HG02678 (cell line): ENCODE measurements around the gene LRRC4.

ENCODE experiments used
- ATAC-seq: cut with Tn5 transposase; IDR thresholded peaks from one replicate; pipeline ENCODE4 v1.9.1; 2021; ENCODE audit warnings: mild to moderate bottlenecking, moderate library complexity; ENCODE audit not compliant: unreplicated experiment

Gene LRRC4

GRCh38 chr7:128059143-128059988 is 28.1 kb upstream of the LRRC4 start:
- ATAC-seq, result no peak

DNA sequence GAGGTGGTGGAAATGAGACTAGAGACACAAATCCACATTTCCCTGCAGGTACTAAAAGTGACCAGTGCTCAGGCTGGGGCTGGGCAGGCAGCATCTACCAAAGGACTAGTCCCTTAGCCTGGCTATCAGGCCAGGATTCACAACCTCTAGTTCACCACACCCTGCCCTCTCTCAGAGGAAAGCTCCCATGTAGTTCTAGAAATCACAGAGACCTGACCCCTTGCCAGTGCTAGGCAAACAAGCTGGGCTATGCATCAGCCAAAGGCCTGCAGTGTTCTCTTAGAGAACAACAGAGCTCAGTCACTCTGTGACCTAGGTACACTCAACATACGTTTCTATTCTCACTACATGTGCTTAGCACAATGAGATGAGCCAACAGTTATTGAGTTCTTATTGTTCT is 26.7 kb upstream of the LRRC4 start:
- ATAC-seq, result no peak

DNA sequence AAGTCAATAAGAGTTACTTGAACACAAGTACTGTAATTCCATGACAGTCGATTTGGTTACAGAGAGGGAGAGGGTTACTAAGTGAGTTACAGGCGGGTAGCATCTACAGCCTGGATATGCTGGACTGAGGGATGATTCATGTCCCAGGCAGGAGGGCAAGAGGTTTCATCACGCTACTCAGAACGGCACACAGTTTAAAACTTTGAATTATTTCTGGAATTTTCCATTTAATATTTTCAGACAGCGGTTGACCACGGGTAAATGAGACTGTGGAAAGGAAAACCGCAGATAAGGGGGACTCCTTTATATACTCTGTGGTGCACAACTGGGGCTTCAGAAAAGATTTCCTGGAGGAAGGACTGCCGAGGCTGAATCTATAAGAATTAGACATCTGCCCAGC is 25.7 kb upstream of the LRRC4 start:
- no peak for ATAC-seq

DNA sequence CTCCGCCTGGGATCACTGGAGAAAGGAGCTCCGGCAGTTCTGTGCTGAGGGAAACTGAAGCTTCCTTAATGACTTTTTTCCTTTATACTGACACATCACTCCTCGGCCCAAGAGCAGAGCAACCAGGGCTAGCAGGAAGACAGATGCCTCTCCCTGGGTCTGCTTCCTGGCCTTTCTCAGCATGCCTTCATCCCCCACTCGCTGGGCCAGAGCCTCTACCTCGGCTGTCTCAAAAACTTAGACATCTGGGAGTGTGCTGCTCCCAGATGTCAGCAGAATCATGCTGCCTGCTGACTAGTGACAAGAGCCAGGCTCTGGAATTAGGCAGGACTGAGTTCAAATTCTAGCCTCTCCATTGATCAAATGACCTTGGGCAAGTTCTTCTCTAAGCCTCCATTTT is 24.4 kb upstream of the LRRC4 start:
- ATAC-seq, result no peak

DNA sequence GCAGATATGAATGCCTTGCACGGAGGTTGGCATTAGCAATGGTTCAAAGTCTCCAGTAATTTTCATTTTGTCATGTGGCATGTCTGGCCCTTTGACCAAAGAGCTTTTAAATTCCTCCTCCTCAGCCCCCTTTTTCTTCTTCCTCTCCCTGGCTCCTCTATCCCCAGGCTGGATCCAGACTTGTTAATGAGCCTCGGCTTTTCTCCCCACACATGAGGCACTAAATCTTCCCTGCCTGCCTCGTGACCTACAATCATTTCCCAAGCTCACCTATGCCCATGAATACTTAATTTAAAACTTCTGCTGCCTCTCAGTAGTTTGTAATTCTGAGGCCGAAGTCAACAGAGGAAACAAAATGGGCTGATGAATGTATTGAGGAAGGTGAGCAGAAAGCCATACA is 23.3 kb upstream of the LRRC4 start:
- no peak for ATAC-seq

DNA sequence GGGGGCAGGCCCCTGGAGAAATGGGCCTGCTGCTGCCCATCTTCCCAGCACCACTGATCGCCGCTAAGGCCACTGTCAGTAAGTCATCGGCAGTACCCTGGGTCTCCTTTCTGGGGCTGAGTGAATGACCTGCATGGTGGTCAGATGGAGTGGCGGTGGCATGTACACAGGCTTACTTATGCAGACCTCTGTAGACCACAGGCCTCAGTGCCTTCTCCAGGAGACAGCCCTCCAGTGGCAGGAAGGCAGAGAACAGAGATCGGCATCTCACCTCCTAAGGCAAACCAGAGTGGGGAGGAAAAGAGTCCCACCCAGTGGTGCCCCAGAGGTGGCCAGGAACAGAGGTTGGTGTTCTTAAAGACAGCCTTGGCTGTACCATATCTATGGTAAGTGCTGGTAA is 22.8 kb upstream of the LRRC4 start:
- ATAC-seq, result no peak

DNA sequence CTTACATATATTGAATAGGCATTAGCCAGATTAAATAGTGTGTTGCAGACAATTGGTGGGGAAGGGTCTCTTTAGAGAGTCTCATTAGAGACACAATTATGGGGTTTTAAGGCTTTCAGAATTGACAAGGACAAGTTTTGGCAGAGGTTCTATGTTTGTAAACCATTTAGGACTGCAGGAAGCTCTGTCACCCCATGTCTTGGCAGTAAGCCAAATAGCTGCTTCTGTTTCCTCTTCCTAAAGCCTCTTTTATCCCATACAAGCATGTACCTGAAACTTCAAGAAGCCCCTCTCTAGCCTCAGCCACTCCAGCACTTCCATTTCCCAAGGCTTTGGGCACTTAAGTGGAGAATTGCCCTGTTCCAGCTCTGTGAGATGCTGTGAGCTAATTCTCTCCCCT is 21.8 kb upstream of the LRRC4 start:
- no peak for ATAC-seq

DNA sequence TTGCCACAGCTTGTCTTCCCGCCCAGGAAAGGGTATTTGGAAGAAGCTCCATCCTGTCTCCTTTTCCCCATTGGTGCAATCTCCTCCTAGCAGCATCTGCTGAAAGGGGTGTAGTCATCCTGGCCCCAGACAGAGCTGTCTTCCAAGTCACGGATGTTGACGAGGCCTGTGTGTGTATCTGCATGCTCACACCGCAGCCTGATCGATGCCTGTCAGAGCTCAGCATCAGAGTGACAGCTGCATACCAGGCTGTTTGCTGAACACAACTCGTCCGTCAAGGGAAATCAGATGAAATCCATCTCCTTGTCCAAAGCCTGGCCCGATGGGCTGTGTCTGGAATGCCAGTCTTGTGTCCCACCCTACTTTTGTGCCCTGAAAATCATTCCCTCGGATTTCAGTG is 21.2 kb upstream of the LRRC4 start:
- no peak for ATAC-seq

- no peak for ATAC-seq
Observed at GRCh38 chr7:128045766-128046165, 14.5 kb upstream of the LRRC4 start.

DNA sequence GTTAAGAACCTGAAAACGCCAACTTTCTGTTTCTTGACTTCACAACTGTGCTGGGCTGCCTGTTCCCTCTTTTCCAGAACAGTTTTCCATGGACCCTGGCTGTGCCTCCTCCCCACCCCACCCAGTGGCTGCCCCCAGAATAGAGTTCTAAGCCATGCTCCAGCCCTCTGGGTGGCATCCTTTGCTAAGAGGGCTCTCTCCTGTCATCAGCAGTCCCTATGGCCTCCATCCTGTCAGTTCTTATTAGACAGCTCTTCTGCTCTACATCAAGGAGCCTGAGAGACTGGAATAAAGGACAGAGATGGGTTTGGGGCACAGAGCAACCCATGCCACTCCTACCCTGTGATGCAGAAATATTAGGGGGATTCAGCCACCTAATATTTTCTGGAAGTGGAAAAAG is 13.9 kb upstream of the LRRC4 start:
- no peak for ATAC-seq

- ATAC-seq, result no peak
Observed at GRCh38 chr7:128044064-128044463, 12.8 kb upstream of the LRRC4 start.

DNA sequence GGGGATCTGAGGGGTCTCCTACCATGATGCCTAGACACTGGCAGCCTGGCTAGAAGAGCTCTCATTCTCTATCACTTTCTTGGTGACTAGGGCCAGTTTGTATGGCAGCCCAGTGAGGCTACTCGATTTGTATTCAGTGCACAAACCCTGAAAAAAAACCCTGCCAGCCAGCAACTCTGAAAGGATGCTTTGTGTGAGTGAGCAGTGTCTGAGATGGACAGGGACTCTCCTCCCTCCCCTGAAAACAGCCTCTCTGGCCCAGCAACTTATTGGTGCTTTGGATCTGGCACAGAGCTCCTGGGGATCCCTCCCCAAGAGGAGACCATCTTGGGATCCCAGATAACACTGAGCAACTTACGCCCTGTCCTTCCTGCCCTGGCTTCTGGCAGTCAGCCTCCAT is 10.8 kb upstream of the LRRC4 start:
- ATAC-seq, result no peak

- ATAC-seq, result no peak
Observed at GRCh38 chr7:128041203-128041602, 10.0 kb upstream of the LRRC4 start.

DNA sequence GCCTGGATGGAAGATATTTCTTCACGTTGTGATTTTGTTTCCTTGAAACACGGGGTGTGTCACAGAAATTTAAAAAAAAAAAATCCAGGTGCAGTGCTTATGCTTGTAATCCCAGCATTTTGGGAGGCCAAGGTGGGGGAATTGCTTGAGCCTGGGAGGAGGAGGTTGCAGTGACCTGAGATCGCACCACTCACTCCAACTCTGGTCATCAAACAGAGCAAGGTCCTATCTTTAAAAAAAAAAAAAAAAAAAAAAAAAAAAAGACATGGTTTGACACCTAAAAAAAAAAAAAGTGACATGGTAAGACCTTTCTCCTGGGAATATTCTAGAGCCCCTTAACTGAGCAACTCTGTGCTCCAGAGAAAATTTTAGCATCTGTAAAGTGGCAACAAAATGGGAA is 9.0 kb upstream of the LRRC4 start:
- ATAC-seq, result no peak

- ATAC-seq, result no peak
Observed at GRCh38 chr7:128039544-128039953, 8.3 kb upstream of the LRRC4 start.

DNA sequence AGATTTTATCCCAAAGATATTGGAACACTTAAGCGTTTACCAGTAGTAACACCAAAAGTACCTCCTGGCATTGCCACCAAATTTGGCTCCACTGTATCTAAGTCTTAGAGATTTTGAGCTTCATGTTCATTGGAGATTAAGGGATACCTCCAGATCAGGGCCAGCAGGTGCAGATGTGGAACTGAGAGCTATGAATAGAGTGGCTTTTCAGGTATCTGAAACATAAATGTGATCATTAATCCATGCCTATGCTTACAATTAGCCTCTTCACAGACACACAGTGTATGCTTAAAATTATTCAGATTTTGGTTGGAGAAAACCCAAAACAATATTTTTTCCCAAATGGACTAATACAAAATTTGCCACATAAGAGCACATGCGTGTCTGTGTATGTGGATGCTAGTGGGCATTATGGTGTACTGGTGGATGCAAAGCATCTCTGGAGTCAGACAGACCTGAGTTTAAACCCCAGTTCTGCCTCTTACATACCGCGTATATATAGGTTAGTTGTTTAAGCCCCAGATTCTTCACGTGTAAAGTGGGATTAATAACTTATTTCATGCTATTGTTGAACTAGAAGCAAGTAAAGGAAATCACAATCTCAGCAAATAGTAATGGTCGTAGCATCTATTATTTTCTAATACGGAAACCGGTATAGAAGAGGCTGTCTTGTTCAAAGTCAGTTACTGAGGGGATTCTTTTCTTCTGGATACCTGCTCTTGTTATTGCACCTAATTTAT is 6.8 kb upstream of the LRRC4 start:
- no peak for ATAC-seq

- ATAC-seq, result peak; percentile 5
Observed at GRCh38 chr7:128037081-128037480, 5.8 kb upstream of the LRRC4 start.

DNA sequence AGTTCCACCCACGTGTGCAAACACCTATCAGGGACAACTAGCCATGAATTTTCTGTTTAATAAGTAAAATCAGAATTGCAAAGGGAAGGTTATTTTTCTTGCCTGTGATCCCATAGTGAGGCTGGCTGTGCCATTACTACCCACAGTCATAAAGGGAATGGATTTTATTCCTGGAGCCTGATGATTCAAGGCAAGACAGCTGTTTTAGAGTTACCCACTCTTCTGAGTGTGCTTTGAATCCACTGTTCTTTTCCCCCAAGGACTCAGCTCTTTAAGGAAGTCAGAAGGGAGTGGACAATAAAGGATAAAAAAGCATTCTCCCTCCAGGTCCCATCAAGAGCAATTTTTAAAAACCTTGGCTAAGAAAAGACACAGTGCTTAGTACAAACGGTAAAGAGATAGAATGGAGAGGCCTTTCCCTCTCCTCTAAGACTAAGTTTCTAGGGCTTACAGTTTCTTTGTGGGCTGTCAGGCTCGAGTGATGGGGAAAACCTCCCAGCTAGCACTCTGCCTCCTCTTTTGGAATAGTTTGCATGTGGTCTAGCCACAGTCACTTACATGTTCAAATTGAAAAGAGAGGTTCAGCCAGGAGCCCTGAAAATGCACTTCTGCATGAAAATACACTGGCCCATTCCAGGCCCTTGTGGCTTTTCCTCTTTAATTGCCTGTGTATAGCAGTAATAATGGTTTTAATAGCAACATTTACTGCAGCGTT is 5.1 kb upstream of the LRRC4 start:
- ATAC-seq, result peak; percentile 52

- no peak for ATAC-seq
Observed at GRCh38 chr7:128035712-128036111, 4.5 kb upstream of the LRRC4 start.

DNA sequence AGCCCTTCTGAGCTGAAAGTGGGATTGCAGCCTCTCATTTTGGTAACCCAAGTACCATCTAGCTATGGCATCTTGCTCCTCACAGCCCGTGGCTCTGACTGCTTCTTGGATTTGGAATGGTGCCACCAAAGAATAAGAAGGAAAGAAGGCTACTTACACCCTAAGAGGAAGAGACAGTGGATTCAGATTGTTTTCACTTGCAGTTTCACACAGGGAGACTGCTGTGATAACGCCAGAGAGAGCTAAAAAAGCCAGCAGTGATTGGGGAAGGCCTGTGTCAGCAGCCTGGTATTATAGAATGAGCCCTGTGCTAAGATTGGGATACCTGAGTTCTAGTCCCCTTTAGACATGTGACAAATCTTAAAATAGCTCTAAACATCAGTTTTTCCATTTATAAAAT is 3.6 kb upstream of the LRRC4 start:
- no peak for ATAC-seq

- no peak for ATAC-seq
Observed at GRCh38 chr7:128033246-128033645, 2.0 kb upstream of the LRRC4 start.
